ENCODE measurements around the gene KRT31. TPM values are rescaled to one million over a fixed set of nuclear protein-coding genes. Genes with fewer than 3 reads are reported as not detected.

The KRT31 gene
- total RNA-seq, 1 donor from 2014 or later: not detected

GRCh38 chr17:41440531-41441033 lies 43.2 kb upstream of the KRT31 start, which contains the start of gene KRT38:
Gene KRT38 (minus strand): TSS chr17:41440983. CDS start chr17:41440921, 62 bp downstream.
- Mint-ChIP-seq H3K27ac (no peak within 1 kb of the TSS), H3K27me3 (ENCODE audit: low read depth) (no peaks in the 10 kb centered on the region), H3K4me1 (peaks cover 2% of the 10 kb centered on the region), H3K9me3 (no peaks in the 10 kb centered on the region), H3K4me3 (no peak within 1 kb of the TSS), H3K36me3 (no peaks in the 10 kb centered on the region)
- TF ChIP-seq CTCF (IDR thresholded peaks at IDR 0.05; ENCODE audit: unreplicated experiment): no peak
- no peak for DNase-seq (ENCODE audit: low spot score in 2 of 2, unreplicated experiment in 2 of 2)

GRCh38 chr17:41439375-41439774 lies 42.0 kb upstream of the KRT31 start:
- Mint-ChIP-seq H3K27me3 (ENCODE audit: low read depth) (no peaks in the 10 kb centered on the region), H3K4me1 (peaks cover 4% of the 10 kb centered on the region), H3K9me3 (no peaks in the 10 kb centered on the region), H3K27ac (no peak overlapping the region), H3K4me3 (no peak overlapping the region), H3K36me3 (no peaks in the 10 kb centered on the region)
- no peak for TF ChIP-seq CTCF (IDR thresholded peaks at IDR 0.05; ENCODE audit: unreplicated experiment)
- DNase-seq (ENCODE audit: low spot score in 2 of 2, unreplicated experiment in 2 of 2): no peak

GRCh38 chr17:41437769-41438168 lies 40.4 kb upstream of the KRT31 start:
- Mint-ChIP-seq H3K27ac (no peak overlapping the region), H3K36me3 (no peaks in the 10 kb centered on the region), H3K27me3 (ENCODE audit: low read depth) (no peaks in the 10 kb centered on the region), H3K4me3 (no peak overlapping the region), H3K9me3 (no peaks in the 10 kb centered on the region), H3K4me1 (peaks cover 7% of the 10 kb centered on the region)
- no peak for DNase-seq (ENCODE audit: low spot score in 2 of 2, unreplicated experiment in 2 of 2)
- no peak for TF ChIP-seq CTCF (IDR thresholded peaks at IDR 0.05; ENCODE audit: unreplicated experiment)

GRCh38 chr17:41437254-41437653 lies 39.8 kb upstream of the KRT31 start:
- Mint-ChIP-seq H3K4me3 (no peak overlapping the region), H3K27ac (no peak overlapping the region), H3K27me3 (ENCODE audit: low read depth) (no peaks in the 10 kb centered on the region), H3K9me3 (no peaks in the 10 kb centered on the region), H3K4me1 (peaks cover 7% of the 10 kb centered on the region), H3K36me3 (no peaks in the 10 kb centered on the region)
- no peak for TF ChIP-seq CTCF (IDR thresholded peaks at IDR 0.05; ENCODE audit: unreplicated experiment)
- DNase-seq (ENCODE audit: low spot score in 2 of 2, unreplicated experiment in 2 of 2): no peak

- no peak for DNase-seq (ENCODE audit: low spot score in 2 of 2, unreplicated experiment in 2 of 2)
- Mint-ChIP-seq H3K27me3 (ENCODE audit: low read depth) (no peaks in the 10 kb centered on the region), H3K9me3 (no peaks in the 10 kb centered on the region), H3K27ac (no peak overlapping the region), H3K36me3 (no peaks in the 10 kb centered on the region), H3K4me1 (peaks cover 7% of the 10 kb centered on the region), H3K4me3 (no peak overlapping the region)
- TF ChIP-seq CTCF (IDR thresholded peaks at IDR 0.05; ENCODE audit: unreplicated experiment): no peak
These were observed 37.0 kb upstream of the KRT31 start for GRCh38 chr17:41434415-41434814.

- H3K4me3 Mint-ChIP-seq: no peak overlapping the region
- peaks cover 7% of the 10 kb centered on the region for H3K4me1 Mint-ChIP-seq
- H3K36me3 Mint-ChIP-seq: no peaks in the 10 kb centered on the region
- no peak overlapping the region for H3K27ac Mint-ChIP-seq
- H3K27me3 Mint-ChIP-seq (ENCODE audit: low read depth): no peaks in the 10 kb centered on the region
- no peaks in the 10 kb centered on the region for H3K9me3 Mint-ChIP-seq
- DNase-seq (ENCODE audit: low spot score in 2 of 2, unreplicated experiment in 2 of 2): no peak
- TF ChIP-seq CTCF (IDR thresholded peaks at IDR 0.05; ENCODE audit: unreplicated experiment): no peak
These were observed 36.6 kb upstream of the KRT31 start for GRCh38 chr17:41434005-41434404.
